ENCODE results near the gene RBKS.
A peak's percentile ranks its signal among the peaks of the same experiment; 100 is the strongest.
"Not testable (repeated sequence)": the region's sequence is repeated elsewhere in the genome, so short reads cannot be mapped to it uniquely, and the experiment has no call there.

RBKS gene

GRCh38 chr2:27869763-27870162, 20.4 kb downstream of the RBKS start:
- DNase-seq = no peak

- no peak for DNase-seq
These were observed 23.9 kb downstream of the RBKS start for GRCh38 chr2:27866237-27866636.

GRCh38 chr2:27863955-27864354, 26.2 kb downstream of the RBKS start:
- not testable (repeated sequence) for DNase-seq

DNA sequence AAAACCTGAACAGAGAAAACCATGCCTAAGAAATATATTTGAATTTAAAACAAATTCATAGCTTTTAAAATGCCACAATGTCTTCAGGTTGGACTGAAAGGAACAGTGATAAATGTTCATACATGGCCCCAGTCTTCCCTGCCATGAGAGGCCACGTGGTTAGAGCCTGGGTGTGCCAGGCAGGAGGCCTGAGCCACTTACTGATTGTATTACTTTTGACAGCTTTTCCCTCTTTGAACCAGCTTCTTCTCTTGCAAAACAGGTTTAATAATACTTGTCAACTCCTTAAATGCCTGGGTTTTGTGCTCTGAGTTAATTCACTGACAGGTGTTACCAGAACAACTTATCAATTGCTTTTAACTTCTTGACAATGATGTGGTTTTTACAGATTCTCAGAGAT, 27.0 kb downstream of the RBKS start:
- no peak for DNase-seq

- peak; percentile 84 for DNase-seq
These were observed 30.1 kb downstream of the RBKS start for GRCh38 chr2:27860111-27860510.

- peak; percentile 78 for DNase-seq
These were observed 32.6 kb downstream of the RBKS start for GRCh38 chr2:27857417-27858172.

DNA sequence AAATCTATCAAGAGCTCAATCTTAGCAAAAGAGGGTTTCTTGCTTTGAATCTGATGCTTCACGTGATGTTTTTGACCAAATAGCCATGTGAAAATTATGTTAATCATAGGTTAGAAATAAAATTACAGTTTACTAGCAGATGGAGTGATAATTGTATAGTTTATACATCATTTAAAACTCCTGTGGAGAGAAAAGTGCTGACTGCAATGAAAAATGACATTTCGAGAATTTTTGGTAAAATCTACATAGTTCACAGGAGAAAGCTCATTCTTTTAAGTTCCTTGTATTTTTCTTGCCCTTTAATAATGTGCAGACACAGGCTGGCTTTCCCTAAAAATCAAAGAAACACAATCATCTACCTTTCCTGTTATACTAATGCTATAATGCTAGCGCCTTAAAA, 33.2 kb downstream of the RBKS start:
- DNase-seq = no peak

GRCh38 chr2:27856386-27856785, 33.8 kb downstream of the RBKS start:
- DNase-seq = no peak

- DNase-seq = peak; percentile 80
These were observed 34.7 kb downstream of the RBKS start for GRCh38 chr2:27855476-27855875.

DNA sequence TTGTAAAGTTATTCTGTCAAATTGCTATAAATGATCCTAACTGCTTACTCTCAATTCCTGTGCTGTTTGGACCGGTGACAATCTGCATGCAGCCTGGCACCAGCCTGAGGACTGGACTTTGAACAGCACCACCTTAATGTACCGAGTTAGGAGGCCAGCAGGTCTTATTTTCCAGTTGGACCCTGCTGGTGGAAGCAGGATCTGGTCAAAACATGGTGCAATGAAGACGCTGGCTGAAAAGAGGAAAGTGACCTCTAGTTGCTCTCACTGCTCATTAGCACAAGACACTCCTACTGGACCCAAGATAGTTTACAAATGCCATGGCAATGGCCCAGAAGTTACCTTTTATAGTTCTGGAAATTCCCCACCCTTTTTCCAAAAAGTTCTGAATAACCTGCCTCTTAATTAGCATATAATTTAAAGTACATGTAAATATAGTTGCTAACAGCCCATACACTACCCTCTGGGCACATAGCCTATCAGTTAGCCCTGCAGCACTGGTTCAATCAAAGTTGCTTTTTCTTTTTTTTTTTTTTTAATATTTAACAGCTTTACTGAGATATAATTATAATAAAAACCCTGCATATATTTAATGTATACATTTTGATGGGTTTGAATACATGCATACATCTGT, 35.8 kb downstream of the RBKS start:
- no peak for DNase-seq

DNA sequence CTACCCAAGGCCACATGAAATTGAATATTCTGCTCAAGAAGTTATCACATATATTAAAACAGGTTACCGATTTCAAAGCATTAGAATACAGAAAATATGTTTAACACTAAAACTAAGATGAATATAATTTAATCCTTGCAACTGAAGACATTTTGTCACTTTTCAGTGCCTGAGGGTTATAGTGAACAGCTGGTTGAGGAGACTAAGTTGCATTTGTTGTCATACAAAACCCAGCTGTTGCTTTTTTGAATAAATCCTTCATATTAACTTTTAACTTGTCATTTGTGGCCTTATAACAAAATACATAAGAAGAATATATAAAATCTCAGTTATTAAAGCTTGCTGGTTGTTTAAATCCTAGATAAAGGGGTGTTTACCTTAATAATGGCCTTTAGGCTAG, 37.5 kb downstream of the RBKS start:
- DNase-seq = no peak

DNA sequence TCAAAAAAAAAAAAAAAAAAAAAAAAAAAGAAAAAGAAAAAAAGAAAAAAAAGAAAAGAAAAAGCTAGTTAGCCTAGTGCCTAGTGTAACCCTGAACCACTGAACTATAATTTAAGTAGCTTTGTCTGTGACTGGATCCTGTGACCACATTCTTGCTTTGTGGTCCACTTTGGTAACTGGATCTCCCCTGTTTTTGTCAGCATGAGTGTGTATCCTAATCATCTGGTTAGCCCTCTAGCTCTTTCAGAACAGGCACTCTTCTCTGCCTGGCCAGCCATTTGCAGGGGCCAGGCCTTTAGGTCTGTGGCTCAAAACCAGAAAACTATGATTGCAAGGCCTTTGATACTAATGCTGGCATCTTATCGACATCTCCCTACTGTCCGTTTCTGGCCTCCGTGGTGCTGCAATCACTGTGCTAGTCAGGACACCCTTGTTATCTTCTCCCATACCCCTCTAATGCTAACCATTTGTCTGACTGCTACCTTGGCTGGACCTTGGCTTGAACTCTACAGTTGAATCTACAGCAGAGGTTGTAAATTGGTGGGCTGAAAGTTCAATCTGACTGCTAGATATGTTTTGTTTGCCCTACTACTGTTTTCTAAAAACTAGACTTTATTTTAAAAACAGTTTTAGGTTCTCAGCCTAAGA, 40.5 kb downstream of the RBKS start:
- peak; percentile 31 for DNase-seq

- no peak for DNase-seq
These were observed 42.9 kb downstream of the RBKS start for GRCh38 chr2:27847333-27847732.

DNA sequence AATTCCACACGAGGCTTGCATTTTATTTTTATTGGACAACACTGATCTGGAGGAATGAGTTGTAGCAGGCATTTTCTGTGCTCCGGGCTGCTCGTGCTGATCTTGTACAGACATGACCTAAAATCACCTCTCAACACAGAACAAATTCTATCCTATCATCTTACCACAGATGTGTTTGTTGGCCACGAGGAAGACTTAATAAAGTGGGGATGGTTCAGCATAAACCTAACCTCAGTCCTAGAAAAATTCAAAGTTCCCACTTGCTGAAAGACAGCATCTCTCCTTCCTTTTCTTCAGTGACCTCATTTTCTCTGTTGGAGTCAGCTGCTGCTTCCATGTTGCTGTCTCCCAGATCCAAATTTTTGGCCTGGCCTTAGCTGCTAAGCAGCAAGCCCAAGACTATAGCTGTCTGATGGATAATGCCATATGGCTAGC, 45.3 kb downstream of the RBKS start:
- no peak for DNase-seq

DNA sequence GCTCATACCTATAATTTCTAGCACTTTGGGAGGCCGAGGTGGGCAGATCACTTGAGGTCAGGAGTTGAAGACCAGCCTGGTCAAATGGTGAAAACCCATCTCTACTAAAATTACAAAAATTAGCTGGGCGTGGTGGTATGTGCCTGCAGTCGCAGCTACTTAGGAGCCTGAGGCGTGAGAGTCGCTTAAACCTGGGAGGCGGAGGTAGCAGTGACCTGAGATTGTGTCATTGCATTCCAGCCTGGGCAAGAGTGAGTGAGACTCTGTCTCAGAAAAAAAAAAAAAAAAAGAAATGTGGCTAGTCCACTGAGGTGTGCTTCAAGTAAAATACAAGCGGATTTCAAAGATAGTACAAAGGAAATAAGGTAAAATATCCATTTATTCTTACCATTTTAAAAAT, 46.2 kb downstream of the RBKS start:
- DNase-seq = no peak

DNA sequence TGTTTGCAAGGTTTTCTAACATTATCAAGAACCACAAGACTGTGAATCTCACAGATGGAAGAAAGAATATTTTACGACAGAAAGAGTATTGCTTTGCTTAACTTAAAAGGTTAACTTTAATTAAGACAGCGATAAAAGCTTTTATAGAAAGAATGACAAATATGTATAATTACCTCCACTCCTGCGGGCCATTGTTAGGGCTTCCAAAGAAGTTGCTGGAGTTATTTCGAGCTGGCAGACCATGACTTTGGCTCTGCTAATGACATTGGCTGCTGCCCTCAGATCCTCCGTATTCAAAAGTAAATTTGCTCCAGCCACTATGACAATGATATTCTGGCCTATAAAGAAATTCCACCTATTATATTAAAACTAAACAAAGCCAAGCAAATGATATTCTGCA, 47.3 kb downstream of the RBKS start:
- DNase-seq = no peak

GRCh38 chr2:27839022-27839618, 51.1 kb downstream of the RBKS start:
- DNase-seq = no peak

- DNase-seq = peak; percentile 46
These were observed 51.7 kb downstream of the RBKS start for GRCh38 chr2:27838502-27838901.

DNA sequence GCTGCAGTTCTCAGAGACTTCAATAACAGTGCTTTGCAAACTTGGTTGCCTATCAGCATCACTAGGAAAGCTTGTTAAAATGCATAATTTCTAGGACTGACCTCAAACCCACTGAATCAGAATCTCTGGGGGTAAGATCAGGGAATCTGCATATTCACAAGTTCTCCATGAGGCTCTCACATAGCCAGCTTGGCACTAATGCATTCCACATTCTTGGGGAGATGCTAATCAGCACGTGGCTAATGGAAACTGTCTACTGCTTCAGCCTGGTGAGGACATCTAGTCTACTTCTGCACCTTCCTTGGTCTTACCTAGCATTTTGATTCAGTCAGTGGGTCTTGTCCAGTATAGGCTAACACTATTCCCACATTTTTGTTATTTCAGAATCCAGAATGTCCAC, 56.3 kb downstream of the RBKS start:
- DNase-seq = peak; percentile 70

DNA sequence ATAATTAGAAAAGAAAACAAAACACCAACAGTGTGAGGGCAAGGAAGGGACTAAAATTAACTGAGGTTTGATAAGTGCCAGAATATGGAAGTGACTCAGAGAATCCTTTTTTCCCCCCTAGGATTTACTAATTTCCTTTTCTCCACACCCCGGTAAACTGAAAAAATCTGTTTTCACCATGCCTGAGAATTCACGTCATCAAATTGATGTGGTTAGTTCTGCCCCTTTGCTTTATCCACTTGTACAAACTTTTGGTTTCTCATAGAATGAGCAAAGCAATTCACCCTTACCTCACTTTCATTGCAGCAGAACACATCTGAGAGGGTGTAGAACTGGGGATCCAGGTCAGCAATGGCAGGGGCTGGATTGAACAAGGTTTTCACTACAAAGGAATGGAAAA, 57.8 kb downstream of the RBKS start:
- DNase-seq = peak; percentile 92

- DNase-seq = peak; percentile 20
These were observed 58.7 kb downstream of the RBKS start for GRCh38 chr2:27831279-27832050.

GRCh38 chr2:27830656-27831055, 59.5 kb downstream of the RBKS start:
- no peak for DNase-seq

GRCh38 chr2:27829791-27830190, 60.4 kb downstream of the RBKS start:
- no peak for DNase-seq

All from fibroblast of skin of right biceps (primary cell).